HG02981 (cell line): ENCODE data around the gene LYRM4.

Experiments used
- ATAC-seq: cut with Tn5 transposase; IDR thresholded peaks from one replicate; pipeline ENCODE4 v1.9.1; 2021; ENCODE audit warnings: mild to moderate bottlenecking, moderate library complexity; ENCODE audit not compliant: unreplicated experiment

Gene LYRM4

DNA sequence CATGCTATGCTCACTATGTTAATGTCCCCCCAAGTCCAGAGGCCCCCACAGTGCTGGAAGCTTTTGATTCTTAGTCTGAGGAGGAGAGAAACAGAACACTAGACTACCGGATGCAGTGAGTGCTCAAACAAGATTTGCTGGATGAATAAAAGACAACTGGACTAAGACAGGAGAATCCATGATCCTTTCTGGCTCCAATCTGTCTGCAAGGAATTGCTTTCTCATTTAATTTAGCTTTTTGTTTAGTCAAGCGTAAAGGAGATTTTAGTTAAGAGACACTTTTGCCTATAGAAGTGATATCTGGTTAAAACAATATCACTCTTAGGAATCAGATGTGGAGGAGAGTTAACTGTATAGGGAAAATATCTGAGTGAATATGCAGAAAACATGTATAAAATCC, 13.5 kb downstream of the LYRM4 start:
- no peak for ATAC-seq

DNA sequence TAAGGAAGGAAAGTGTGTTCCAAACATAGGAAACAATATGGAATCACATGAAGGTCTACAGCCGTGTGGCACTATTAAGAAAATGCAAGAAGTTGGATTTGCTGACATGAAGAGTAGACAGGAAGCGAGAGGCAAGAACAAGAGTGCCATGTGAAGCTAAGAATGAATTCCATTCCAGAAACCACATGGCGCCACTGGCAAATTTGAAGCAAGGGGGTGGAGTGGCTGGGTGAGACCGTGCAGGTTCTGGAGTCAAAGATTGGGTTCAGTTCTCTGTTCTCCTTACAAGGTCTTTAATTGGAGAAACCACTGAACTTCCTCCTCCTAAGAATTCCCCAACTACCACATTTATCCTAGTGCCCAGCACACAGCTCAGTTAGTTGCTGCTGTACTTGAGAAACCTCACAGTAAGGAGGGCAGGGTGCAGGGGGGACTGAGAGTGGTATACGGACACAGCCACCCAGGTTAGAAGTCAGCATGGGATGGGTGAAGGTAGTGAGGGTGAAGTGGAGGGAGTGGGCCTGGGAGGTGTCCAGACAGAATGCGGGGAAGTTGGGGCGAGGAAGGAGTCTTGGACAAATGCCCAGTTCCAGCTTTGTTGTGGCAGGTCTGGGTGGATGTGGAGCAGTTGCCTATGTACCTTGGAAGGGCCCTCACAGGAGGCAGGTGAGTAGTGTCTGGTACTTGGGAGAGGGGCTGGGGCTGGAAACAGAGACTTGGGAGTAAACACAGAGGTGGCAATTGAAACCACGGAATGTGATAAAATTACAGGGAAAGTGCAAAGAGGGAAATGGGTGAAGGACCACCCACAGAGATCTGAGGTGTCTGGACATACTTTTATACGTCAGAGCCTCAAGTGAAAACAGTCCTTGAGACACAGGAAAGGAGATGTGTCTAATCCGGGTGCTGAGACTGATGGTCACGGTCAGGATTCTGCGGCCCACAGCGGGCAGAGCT, 14.3 kb downstream of the LYRM4 start:
- ATAC-seq, result no peak

DNA sequence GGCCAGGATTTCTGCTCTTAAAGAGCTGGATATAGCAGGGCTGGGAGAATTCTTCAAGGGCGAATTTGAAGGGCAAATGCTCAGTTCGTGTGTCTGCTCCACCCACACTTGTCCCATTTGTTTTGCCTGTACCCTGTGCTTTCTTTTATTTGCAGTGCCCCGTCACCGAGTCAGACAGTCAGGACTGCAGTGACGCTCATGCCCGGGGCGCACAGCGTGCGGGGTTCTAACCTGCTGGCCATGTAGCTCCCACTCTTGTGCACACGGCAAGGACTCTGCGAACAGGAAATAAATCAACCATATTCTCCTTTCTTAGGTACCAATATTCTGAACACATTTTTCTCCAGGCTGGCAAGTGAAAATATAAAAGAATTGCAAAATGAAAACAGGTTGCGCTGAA, 17.7 kb downstream of the LYRM4 start:
- ATAC-seq, result no peak

DNA sequence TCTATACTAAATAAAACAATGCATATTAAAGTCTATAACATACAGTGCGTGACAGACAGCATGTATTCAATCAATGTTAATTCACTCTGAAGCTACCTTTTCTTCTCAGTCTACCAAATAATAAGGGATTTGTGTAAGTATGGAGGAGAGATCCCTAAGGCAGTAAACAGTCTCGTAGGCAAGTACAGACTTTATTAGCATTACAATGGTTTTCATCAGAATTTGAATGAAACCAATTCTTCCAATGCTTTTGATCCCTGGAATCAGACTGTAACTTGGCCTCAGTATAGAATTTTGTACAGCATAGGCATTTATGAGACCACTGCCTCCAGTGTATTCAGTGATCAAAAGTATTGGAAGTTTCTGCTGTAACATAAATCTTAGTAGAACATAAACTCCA, 19.5 kb downstream of the LYRM4 start:
- no peak for ATAC-seq

DNA sequence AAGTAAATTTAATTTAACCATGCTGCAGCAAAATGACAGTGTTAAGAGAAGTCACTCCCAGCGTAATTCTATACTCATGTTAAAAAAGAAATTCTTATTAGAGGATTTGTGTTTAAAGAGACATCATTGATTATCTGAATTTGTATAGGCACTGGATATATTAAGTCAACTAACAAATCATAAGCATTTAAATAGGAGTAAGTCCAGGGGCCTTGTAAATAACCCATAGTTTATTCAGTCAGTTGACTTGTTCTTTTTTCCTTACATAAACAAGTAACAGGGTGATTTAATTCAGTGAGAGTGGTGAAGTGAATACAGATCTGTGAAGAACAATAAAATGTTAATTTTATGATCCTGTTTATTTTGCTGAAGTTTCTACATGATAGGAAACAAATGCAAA, 22.4 kb downstream of the LYRM4 start:
- ATAC-seq, result no peak

DNA sequence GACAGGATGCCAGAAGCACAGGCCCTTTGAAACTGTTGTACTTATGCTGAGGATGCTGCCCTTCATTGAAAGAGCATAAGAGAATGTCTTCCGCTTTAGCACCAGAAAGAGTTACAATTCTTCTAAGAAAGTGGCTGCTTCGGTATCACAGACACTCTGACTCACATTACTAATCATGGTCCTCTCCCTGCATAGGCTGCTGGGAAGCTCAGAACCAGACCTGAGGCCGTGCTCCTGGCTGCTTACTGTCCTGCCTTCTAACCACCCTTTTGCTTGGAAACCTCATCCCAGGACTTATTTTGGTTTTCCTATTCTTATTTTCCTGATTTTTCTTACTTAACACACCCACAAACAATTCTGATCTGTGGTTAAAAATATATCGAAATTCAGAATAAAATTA, 22.9 kb downstream of the LYRM4 start:
- ATAC-seq, result no peak

DNA sequence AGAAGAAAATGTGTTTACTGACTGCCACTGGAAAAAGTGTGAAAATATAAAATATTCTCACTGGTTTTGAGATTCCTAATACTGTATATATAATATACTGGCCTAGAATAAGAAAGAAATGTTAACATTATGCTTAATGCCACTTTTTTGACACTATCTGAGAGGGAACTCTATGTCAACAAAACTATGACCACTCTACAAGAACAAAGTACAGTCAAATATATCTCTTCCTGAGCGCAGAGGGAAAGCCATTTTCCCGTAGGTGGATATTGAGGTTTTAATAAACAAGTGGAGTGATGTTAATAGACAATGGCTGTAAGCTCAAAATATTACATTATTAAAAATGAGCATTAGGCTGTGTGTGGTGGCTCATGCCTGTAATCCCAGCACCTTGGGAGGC, 24.9 kb downstream of the LYRM4 start:
- ATAC-seq, result no peak

DNA sequence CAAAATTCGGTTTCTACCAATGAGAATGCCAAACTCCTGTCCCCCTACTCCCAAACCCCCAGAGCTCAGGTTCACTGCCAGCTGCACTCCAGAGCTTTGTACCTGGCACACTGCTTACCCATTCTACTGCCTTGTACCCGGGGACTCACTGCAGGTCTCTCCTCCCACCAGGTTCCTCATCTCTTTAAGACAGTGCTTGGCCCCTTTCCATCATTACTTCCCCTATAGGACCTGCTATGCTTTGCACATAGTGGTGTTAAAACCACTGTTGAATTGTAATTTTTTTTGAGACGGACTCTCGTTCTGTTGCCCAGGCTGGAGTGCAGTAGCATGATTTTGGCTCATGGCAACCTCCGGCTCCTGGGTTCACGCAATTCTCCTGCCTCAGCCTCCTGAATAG, 25.9 kb downstream of the LYRM4 start:
- ATAC-seq, result no peak

DNA sequence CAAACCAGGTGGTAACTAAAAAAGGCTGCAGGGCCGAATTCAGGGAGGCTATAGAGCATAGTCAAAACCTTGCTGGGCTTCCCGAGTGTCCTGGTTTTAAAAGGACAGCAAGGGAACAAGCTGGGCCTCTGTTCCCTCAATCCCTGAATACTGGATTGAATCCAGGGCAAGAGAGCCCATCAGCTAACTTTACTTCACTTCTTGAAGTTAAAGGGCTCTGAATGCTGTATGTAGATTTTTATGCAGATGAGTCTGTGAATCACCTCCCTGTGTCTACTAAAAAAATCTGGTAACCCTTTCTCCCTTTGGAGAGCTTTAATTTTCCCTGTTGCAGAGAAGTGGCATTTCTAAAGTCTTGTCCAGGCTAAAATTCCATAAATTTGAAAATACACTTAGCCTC, 29.5 kb downstream of the LYRM4 start:
- no peak for ATAC-seq

DNA sequence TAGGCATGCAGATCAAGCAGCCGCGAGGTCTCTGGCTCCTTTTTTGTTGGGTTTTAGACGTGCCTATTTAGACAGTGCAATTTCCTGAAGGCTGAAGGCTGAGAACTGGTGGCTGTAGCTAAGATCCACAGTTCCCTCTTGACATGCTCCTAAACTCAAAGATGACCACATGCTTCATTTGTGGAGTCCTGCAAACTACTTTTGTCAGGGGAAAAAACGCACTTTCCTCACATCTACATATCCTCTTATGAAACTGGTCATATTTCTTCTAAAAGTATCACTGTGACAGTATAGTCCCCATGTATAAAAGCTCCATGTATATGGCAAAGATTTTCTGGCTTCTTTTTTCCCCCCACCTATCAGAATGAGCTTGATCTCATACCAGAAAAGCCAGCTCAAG, 30.7 kb downstream of the LYRM4 start:
- no peak for ATAC-seq

DNA sequence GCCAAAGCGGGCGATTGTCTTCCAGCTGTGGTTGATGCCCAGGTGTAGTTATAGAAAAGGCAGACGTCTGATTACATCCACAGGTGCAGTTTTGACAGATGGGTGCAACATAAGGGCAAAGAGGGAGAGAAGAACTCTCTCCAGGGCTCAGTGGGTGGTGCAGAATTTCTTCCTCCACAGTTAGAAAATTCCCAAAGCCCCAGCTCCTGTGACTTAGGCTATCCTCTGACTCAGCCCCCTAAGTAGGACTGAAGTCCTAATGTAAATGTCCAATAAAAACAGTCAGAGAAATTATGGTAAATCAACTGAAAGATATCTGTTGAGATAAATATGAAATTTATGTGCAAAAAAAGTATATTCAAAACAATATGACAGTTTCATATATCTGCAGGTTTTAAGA, 31.4 kb downstream of the LYRM4 start:
- ATAC-seq, result no peak

DNA sequence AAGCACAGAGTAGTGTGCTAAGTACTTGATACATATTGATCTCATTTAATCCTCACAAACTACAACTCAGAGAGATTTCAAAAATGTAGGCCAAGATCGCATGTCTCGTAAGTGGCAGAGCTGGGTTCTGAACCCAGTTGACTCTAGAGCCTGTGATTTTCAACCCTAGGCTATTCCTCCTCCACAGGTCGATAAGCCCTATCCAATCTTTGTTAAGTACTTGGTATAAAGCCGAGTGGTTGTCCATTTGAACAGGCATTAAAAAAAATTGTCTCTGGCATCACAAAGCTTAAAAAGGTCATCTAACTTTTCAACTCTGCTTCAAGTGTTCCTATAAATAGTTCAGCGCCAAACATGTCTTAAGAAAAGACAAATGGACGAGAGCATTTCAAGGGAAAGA, 37.4 kb downstream of the LYRM4 start:
- ATAC-seq, result no peak

DNA sequence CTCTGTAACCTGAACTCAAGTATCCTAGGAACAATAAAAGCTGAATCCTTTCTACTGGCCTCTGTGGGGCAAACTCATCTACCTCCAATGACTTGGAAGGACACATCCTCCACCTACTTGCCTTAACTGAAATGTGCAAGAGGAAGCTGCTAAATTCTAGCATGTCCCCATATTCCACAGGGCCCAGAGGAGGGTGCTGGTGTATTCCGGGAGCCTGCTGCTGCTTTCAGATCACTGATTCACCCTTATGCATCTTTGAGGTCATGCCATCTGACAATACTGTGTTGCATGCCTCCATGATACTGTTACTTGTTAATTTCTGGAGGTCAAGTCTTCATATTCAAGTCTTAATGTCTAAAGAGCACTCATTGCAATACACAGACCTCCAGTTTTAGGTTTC, 40.3 kb downstream of the LYRM4 start:
- no peak for ATAC-seq

DNA sequence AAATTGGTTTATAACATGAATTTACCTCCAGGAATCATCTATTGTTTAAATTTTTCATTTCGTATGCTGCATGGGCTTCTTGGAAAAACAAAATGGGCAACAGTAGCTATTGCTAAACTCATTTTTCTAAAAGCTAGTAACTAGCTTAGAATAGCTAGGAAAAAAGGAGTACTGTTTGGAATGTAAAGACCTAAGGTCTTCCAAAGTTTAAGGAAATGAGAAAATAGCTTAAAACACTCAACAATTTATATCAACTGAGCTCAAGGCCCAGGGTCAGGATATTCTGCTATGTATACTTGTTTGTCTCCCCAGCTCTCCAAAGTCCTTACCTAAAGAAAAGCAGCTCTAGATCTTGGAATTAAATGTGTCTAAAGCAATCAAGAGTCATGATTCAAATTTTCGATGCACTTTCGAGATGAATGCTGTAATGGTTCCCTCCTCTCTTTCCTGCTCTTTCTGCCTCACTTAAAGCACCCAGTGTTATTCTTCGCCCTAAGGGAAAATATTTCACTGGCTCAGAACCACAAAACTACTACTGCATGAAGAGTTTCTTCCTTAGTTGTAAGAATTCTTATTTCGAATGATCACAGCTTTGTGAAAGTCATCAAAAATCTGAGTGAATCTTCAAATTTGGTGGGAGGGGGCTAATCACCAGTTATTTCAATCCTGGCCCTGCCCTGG, 41.6 kb downstream of the LYRM4 start:
- ATAC-seq, result no peak

DNA sequence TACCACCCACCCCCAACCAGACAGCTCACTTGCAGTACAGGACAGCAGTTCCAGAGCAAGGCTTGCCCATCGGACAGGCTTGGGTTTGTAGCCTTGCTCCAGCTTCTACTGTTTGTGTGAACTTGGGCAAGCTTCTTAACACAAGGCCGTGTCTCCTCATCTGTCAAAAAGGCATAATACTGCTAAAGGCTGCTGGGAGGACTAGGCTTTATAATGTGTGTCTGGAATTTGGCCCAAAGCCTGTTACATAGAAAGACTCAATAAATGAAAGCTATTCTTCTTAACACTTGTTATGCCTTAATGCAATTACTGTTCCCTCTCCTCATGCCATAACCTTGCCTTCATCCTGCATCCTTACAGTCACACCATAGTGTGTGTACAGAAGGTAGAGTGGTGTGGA, 43.4 kb downstream of the LYRM4 start:
- ATAC-seq, result no peak

DNA sequence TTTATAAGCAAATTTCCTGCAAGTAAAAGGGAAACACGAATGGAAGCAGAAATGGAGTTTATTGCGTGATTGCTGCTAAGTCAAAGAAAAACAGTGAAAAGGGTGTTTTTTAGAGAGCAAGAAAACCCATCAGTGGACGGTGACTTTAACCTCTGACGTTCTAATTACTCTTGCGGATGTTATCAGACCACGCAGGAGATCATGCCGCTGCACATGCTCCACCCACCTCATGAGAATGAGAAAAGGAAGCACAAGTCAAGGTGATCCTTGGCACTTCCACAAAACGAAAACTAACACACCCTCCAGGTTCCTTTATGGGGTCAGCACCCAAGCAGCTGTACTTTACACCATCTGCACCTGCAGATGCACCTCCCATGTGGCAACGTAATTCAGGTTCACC, 45.0 kb downstream of the LYRM4 start:
- ATAC-seq, result no peak

DNA sequence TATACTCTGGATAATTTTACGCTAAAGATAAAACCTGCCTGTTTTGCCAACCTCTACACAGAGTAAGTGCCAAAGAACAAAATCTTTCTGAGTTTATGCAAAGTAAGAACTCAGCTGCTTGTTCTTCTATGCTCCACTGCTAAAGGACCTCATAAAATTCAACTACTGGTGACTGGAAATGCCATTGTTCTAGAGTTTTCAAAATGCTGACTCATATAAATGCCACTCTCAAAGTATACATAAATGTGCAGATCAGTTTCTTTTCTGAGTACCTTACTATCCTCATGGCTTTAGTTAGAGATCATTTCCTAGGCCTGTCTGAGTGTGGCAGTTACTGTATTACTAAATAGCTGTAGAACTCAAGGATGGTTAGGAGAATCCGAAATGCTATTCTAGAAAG, 45.6 kb downstream of the LYRM4 start:
- ATAC-seq, result no peak

DNA sequence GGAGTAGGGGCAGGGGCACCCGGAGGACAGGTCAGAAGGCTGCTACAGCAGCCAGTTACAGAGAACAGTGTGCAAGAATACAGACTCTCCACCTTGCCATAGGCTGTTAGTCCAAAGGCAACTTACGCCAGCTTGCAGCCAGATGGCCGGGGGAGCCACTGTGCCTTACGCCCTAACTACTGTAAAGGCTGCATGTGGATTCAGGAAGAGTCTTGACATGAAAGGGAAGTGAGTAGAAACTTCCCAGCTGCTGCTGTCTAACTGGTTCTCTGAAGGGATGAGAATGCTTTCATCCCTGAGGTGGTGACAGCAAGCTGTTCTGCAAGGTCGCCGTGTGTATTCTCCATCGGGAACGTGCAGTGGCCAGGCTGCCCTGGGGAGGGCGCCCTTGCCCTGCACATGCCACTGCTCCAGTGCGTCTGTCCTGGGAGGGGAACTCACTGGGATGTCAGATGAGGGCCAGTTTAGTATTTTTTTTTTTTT, 46.1 kb downstream of the LYRM4 start:
- ATAC-seq, result no peak

DNA sequence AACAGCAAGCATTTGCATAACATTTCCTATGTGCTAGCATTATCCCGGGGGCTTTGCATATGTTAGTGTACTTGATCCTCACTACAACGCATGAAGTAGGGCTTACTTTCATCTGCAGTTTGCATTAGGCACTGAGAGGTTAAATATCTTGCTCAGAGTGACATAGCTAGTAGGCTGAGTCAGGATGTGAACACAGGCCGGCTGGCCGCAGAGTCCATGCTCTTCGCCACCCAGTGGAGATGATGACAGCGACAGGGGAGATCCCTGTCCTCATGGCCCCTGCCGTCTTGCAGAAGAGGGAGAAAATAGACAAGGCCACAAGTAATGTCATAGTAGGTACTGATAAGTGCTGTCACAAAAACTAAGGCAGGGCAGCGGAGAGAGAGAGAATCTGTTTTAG, 46.9 kb downstream of the LYRM4 start:
- no peak for ATAC-seq

DNA sequence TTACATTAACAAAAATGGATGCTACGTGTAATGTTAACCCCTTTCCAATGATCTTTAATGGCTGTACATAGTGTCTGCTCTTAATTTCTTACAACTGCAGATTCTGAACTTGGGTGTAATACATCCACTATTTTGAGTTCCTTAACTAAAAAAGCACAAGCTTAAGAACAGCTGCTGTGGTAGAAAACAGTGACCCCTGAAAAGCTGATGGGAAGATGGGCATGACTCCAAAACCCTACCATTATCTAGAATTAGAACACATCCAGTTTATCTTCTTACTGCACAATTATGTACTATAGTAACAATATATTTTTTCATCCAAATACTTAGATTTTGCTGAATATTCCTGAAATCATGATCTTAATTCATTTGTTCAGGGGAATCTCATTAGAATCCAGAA, 49.3 kb downstream of the LYRM4 start:
- no peak for ATAC-seq

DNA sequence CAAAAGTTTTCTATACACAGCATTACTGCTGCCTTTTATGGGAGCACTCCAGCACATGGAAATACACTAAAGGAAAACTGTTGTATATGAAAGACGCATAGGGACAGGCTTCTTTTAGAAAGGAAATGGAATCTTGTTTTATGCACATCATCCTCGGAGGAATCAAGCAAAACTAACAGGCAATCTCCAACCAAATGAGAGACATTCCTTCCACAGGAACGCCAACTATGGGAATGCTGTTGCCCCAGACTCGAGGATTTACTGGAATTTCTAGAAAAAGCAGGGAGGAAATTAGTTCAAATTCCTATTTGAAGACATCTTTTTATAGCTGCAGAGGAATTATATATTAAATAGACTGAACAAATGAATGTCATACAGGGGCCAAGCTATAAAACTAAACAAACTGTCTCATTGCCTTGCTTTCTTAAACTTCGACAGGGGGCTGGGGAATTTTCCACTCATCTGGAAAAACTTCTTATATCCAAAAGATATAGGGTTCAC, 52.2 kb downstream of the LYRM4 start:
- no peak for ATAC-seq

DNA sequence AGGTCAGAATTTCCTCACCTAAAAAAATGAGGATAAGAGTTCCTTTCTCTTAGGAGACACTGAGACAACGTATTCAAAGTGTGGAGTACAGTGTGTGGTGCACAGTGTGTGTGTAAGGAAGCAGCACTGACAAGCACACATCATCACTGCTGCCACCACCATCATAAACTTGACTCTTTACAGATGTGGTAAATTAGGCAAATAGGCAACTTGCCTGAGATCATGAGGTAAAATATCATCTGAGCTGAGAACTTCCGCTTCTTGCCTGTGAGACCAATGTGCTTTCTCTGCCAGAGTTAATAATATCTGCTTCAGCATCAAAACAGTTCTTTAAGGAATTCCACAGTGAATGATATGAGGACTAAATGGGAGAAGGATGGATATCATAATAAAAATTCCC, 52.7 kb downstream of the LYRM4 start:
- ATAC-seq, result no peak
